K562 (cell line): ENCODE results near the gene PAIP2. TPM values are rescaled to one million over a fixed set of nuclear protein-coding genes. Genes with fewer than 3 reads are reported as not detected.

ENCODE experiments used
- C11orf30 ChIP-seq: fragments of 450-650 bp; IDR thresholded peaks from 2 replicates; pipeline ENCODE4 v1.6.1; 2016; ENCODE audit warnings: low read depth, mild to moderate bottlenecking
- CREB1 ChIP-seq, 2 experiments: sonication (generic) in 1 of 2; formaldehyde crosslinking in 1 of 2; IDR thresholded peaks; 2 replicates each; pipeline versions ENCODE4 v1.6.1 to v1.8.0; 2012 to 2022; ENCODE audit warnings: inconsistent platforms in 1 of 2, mild to moderate bottlenecking in 1 of 2, missing genetic modification reagents in 1 of 2, moderate library complexity in 1 of 2
- CREM ChIP-seq: IDR thresholded peaks from 2 replicates; pipeline ENCODE4 v1.6.1; 2014; ENCODE audit warnings: antibody characterized with exemption, low read depth
- GTF2E2 ChIP-seq: fragments of 200-800 bp; sonication (Bioruptor generic); IDR thresholded peaks from 2 replicates; pipeline ENCODE4 v1.6.1; 2016; ENCODE audit warnings: missing genetic modification characterization, missing compliant biosample characterization
- KDM4B ChIP-seq, 2 experiments: fragments of 450-650 bp in 1 of 2; sonication (generic) in 1 of 2; IDR thresholded peaks; 2 replicates each; pipeline ENCODE4 v1.6.1; 2016 to 2017; ENCODE audit warnings: borderline replicate concordance in 2 of 2, antibody characterized with exemption in 1 of 2, low read depth in 1 of 2, mild to moderate bottlenecking in 1 of 2
- NBN ChIP-seq: fragments of 450-650 bp; IDR thresholded peaks from 2 replicates; pipeline ENCODE4 v1.6.1; 2016; ENCODE audit warnings: low read depth, mild to moderate bottlenecking
- NR2C1 ChIP-seq, 2 experiments: fragments of 450-650 bp; IDR thresholded peaks; 2 replicates each; pipeline ENCODE4 v1.6.1; 2017; ENCODE audit warnings: mild to moderate bottlenecking in 2 of 2, antibody characterized with exemption in 1 of 2, inconsistent platforms in 1 of 2, missing compliant biosample characterization in 1 of 2, missing genetic modification characterization in 1 of 2
- RAD21 ChIP-seq, 2 experiments: fragments of 250-450 bp in 1 of 2; fragments of 450-650 bp in 1 of 2; sonication (Bioruptor Pico) in 1 of 2; formaldehyde crosslinking in 1 of 2; IDR thresholded peaks in 1 of 2; conservative IDR thresholded peaks in 1 of 2; 2 replicates each; pipeline versions ENCODE4 v1.4.0 to v1.8.0; 2020 to 2022; ENCODE audit warnings: mild to moderate bottlenecking in 2 of 2, moderate library complexity in 1 of 2
- RBBP5 ChIP-seq: fragments of 200-600 bp; sonication (generic); IDR thresholded peaks from 2 replicates; pipeline ENCODE4 v1.6.1; 2012; ENCODE audit warnings: borderline replicate concordance, mild to moderate bottlenecking, low read length, control low read depth, inconsistent platforms; ENCODE audit not compliant: insufficient read depth, poor library complexity, severe bottlenecking
- SMARCA4 ChIP-seq: fragments of 450-650 bp; IDR thresholded peaks from 2 replicates; pipeline ENCODE4 v1.6.1; 2016
- polyA plus RNA-seq, 8 experiments: library from polyadenylated mRNA; depleted of rRNA in 4 of 8; stranded (reverse) in 5 of 8; unstranded in 3 of 8; fragments of >200 nt; fragmentation: Nextera tagmentation in 2 of 8; fragmentation: Illumina TruSeq in 1 of 8; extraction: Ambion mirVana in 2 of 8; extraction: Trizol in 1 of 8; gene quantifications; 2 replicates each; pipeline versions ENCODE4 v1.2.1 to v1.2.3, GENCODE V29; 2011 to 2014; ENCODE audit warnings: inconsistent platforms in 1 of 8, missing spikeins in 1 of 8
- total RNA-seq, 7 experiments: library from RNA; depleted of rRNA in 6 of 7; stranded (reverse); fragments of >200 nt in 6 of 7; fragmentation: Illumina TruSeq in 2 of 7; extraction: Trizol in 2 of 7; gene quantifications; 2 replicates each; pipeline versions ENCODE4 v1.2.1 to v1.2.3, GENCODE V29; 2011 to 2021; ENCODE audit warnings: low replicate concordance in 1 of 7
- TF ChIP-seq, protein P1 (sequence below): sonication (generic); formaldehyde crosslinking; IDR thresholded peaks from 2 replicates; pipeline ENCODE4 v1.8.1; 2023; ENCODE audit warnings: mild to moderate bottlenecking, missing genetic modification reagents
- TF ChIP-seq, protein P2 (sequence below): fragments of 450-650 bp; IDR thresholded peaks from 2 replicates; pipeline ENCODE4 v1.6.1; 2016; ENCODE audit warnings: missing biosample characterization, missing genetic modification characterization
- TF ChIP-seq, protein P3 (sequence below): sonication (generic); formaldehyde crosslinking; IDR thresholded peaks from 2 replicates; pipeline ENCODE4 v1.8.1; 2023; ENCODE audit warnings: mild to moderate bottlenecking, missing genetic modification reagents
- TF ChIP-seq, protein P4 (sequence below): fragments of 450-650 bp; IDR thresholded peaks from 2 replicates; pipeline ENCODE4 v1.6.1; 2017; ENCODE audit warnings: antibody characterized with exemption, mild to moderate bottlenecking

PAIP2 gene
- total and polyA plus RNA-seq, 9 of the 15 experiments (the other 6 are each of a cell fraction or from before 2014, with no cell fraction given) = 78.3 to 187 (median 128) TPM

DNA sequence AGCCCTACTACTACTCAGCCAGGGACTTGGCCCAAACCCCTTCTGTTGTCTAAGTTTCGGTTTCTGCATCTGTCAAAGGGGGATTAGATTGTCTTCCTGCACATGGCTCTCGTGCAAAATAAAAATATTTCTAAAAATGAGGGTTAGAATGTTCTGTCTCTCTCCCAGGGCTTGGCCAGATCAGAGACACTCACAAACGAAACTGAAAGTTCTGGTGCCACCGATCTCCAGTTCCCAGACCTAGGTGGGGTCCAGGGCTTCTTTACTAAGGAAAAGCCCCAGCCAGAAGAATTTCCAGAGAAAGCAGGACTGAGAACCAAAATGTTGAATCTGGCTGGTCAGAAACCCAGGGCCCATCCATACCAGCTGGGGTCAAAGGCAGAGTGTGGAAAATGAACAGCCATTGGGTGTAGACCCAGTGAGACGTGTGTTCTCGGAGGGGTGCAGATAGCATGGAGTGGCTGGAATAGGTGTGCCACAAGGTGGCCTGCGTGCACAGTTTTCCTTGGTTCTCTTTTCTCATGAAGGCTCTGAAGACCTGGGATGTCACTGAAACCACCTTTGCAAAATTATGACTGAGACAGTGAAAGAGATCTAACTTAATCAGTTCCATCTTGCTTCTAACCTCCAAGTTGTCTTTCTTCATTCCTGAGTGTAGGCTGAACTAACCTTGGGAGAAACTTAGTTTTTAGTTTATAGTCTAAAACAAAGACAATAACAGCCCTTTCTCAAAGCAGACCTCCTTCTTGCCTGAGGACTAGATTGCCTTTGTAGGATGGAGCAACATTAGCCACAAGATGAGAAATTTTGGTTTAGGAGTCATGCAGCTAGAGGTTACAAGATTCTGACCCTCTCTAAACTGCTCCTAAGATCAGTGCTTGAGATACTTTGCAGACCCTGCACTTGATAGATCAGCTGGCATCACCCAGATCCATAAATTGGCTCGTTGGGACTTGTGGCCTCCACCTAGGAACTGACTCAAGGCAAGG lies 43.7 kb downstream of the PAIP2 start (continued):
- TF ChIP-seq, protein P1, sequence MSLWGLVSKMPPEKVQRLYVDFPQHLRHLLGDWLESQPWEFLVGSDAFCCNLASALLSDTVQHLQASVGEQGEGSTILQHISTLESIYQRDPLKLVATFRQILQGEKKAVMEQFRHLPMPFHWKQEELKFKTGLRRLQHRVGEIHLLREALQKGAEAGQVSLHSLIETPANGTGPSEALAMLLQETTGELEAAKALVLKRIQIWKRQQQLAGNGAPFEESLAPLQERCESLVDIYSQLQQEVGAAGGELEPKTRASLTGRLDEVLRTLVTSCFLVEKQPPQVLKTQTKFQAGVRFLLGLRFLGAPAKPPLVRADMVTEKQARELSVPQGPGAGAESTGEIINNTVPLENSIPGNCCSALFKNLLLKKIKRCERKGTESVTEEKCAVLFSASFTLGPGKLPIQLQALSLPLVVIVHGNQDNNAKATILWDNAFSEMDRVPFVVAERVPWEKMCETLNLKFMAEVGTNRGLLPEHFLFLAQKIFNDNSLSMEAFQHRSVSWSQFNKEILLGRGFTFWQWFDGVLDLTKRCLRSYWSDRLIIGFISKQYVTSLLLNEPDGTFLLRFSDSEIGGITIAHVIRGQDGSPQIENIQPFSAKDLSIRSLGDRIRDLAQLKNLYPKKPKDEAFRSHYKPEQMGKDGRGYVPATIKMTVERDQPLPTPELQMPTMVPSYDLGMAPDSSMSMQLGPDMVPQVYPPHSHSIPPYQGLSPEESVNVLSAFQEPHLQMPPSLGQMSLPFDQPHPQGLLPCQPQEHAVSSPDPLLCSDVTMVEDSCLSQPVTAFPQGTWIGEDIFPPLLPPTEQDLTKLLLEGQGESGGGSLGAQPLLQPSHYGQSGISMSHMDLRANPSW (CRISPR knock-in tag) = no peak
- TF ChIP-seq C11orf30 = no peak
- TF ChIP-seq, protein P2, sequence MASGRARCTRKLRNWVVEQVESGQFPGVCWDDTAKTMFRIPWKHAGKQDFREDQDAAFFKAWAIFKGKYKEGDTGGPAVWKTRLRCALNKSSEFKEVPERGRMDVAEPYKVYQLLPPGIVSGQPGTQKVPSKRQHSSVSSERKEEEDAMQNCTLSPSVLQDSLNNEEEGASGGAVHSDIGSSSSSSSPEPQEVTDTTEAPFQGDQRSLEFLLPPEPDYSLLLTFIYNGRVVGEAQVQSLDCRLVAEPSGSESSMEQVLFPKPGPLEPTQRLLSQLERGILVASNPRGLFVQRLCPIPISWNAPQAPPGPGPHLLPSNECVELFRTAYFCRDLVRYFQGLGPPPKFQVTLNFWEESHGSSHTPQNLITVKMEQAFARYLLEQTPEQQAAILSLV = peak; percentile 80
- TF ChIP-seq, protein P3, sequence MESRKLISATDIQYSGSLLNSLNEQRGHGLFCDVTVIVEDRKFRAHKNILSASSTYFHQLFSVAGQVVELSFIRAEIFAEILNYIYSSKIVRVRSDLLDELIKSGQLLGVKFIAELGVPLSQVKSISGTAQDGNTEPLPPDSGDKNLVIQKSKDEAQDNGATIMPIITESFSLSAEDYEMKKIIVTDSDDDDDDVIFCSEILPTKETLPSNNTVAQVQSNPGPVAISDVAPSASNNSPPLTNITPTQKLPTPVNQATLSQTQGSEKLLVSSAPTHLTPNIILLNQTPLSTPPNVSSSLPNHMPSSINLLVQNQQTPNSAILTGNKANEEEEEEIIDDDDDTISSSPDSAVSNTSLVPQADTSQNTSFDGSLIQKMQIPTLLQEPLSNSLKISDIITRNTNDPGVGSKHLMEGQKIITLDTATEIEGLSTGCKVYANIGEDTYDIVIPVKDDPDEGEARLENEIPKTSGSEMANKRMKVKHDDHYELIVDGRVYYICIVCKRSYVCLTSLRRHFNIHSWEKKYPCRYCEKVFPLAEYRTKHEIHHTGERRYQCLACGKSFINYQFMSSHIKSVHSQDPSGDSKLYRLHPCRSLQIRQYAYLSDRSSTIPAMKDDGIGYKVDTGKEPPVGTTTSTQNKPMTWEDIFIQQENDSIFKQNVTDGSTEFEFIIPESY (CRISPR knock-in tag) = 0 out of 2 replicates have a peak, but pooled peaks have one; percentile 20
- TF ChIP-seq KDM4B (IDR thresholded peaks at IDR 0.05; ENCODE audit: borderline replicate concordance in 2 of 2, low read depth in 1 of 2) = no peak
- peak; percentile 11 for TF ChIP-seq RBBP5
- peak; percentile 34; the same call in 1 of the 2 replicates for TF ChIP-seq CREM
- TF ChIP-seq NBN = peak; percentile 66; the same call in 1 of the 2 replicates
- peak; percentile 60; the same call in 1 of the 2 replicates for TF ChIP-seq NR2C1 (IDR thresholded peaks at IDR 0.05)
- 0 out of 2 replicates have a peak, but pooled peaks have one; percentile 42 for TF ChIP-seq NR2C1 (tag; IDR thresholded peaks at IDR 0.05)
- TF ChIP-seq CREB1 (IDR thresholded peaks at IDR 0.05) = no peak
- TF ChIP-seq CREB1 (CRISPR knock-in tag; IDR thresholded peaks at IDR 0.05) = 0 out of 2 replicates have a peak, but pooled peaks have one; percentile 10
- TF ChIP-seq, protein P4, sequence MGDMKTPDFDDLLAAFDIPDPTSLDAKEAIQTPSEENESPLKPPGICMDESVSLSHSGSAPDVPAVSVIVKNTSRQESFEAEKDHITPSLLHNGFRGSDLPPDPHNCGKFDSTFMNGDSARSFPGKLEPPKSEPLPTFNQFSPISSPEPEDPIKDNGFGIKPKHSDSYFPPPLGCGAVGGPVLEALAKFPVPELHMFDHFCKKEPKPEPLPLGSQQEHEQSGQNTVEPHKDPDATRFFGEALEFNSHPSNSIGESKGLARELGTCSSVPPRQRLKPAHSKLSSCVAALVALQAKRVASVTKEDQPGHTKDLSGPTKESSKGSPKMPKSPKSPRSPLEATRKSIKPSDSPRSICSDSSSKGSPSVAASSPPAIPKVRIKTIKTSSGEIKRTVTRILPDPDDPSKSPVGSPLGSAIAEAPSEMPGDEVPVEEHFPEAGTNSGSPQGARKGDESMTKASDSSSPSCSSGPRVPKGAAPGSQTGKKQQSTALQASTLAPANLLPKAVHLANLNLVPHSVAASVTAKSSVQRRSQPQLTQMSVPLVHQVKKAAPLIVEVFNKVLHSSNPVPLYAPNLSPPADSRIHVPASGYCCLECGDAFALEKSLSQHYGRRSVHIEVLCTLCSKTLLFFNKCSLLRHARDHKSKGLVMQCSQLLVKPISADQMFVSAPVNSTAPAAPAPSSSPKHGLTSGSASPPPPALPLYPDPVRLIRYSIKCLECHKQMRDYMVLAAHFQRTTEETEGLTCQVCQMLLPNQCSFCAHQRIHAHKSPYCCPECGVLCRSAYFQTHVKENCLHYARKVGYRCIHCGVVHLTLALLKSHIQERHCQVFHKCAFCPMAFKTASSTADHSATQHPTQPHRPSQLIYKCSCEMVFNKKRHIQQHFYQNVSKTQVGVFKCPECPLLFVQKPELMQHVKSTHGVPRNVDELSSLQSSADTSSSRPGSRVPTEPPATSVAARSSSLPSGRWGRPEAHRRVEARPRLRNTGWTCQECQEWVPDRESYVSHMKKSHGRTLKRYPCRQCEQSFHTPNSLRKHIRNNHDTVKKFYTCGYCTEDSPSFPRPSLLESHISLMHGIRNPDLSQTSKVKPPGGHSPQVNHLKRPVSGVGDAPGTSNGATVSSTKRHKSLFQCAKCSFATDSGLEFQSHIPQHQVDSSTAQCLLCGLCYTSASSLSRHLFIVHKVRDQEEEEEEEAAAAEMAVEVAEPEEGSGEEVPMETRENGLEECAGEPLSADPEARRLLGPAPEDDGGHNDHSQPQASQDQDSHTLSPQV = peak; percentile 52; the same call in 1 of the 2 replicates
- TF ChIP-seq SMARCA4 = 0 out of 2 replicates have a peak, but pooled peaks have one; percentile 39
- peak; percentile 51 to 86 for TF ChIP-seq RAD21 (CRISPR knock-in tag; conservative IDR thresholded peaks at IDR 0.05 in 1 of 2, IDR thresholded peaks at IDR 0.05 in 1 of 2)
- TF ChIP-seq GTF2E2 = 0 out of 2 replicates have a peak, but pooled peaks have one; percentile 29
